Islet of Langerhans (tissue), 1 donor: ENCODE data around the gene RETREG3.
"Not testable (repeated sequence)": the region's sequence is repeated elsewhere in the genome, so short reads cannot be mapped to it uniquely, and the experiment has no call there.

Experiments used
- FAIRE-seq: peaks from one replicate; lab custom pipeline; 2011; peaks lifted over from hg19 to GRCh38; lab: Jason Lieb, UNC

Gene RETREG3

DNA sequence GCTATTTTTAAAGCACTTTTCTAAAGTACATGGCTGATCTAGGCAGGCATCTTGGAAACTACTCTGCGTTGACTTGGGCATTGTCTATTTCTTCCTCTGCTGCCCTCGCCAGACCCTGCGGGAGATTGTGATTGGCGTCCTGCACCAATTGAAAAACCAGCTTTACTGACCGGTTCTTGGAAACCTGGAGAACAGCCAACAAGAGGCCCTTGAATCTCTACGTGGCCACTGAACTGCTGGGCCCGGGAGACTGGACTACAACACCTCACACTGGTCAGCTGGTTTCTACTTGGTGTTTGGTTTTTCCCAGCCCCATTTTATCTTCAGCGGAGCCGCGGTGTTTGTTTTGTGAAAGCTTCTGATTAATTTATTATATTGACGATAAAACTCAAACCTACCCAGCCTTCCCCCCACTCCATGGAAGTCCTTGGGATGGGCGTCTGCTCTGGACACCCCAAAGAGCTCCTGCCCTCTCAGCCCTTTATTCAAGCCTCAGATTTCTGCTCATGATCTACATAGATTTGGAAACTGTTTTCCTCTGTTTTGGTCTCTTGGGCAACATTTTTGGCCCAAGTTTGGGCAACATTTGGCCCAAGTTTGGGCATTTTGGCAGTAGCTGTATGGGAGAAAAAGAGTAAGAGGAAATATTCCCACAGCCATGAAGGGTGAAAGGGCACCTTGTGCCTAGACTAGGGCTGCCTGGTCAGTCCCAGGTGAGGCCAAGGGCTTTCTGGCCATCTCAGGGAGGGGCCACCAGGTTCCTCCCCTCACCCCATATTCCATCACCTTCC, 37.5 kb downstream of the RETREG3 start:
- no peak for FAIRE-seq

DNA sequence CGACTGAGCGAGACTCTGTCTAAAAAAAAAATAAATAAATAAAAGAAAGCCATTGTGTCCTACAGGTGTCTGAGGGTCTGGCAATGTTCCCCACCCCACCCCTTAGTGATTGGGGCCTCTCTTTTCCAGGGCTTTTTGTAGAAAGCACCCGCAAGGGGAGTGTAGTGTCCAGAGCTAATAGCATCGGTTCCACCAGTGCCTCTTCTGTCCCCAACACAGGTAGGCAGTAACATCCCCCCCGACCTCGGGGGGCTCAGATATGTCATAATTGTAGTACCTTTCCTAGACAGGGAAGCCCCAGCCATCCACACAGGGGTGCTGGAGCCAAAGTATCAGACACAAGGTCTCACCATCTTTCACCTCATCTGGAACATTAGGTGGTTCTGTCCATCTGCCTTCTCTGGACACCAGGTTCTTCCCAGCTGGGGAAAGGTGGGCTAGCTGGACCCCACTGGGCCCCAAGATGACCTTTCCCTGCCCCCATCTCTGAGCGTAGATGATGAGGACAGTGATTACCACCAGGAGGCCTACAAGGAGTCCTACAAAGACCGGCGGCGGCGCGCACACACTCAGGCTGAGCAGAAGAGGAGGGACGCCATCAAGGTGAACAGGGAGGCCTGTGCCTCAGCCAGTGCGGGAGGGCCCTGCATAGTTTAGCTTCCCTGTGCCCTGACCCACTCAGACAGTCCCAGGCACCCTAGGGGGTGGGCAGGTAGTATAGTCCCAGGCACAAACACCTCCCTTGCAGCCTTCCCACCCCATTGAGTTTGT, 40.6 kb downstream of the RETREG3 start:
- FAIRE-seq, result no peak

DNA sequence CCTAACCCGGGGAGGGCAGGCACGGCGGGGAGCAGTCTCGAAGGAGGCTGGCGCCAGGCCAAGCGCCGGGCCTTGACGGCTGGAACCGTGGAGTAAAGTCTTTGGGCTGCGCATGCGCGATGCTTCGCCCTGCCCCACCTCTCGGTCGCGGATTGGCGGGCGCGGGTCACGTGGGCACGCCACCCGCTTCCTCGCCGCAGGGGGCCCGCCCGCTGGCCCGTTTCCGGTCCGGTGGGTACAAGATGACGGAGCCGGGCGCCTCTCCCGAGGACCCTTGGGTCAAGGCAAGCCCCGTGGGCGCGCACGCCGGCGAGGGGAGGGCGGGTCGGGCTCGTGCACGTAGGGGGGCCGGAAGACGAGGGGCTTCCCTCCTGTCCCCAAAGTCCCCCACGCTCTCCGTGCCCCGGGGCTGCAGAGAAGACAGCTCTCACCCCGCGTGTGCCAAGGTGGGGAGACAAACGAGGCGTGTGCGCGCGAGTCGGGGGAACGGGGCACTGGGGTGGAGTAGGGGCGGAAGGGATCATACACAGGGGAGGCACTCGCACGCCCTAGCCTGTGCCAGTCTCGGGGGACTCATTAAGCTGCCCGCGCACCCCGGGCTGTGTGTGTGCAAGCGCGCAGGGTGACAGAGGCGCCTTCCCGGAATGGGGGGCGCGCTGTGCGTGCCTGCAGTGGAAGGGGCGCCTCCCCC, 42.1 kb downstream of the RETREG3 start, which contains the start of gene MLX:
Gene MLX, plus strand, starts transcription at position 218 of the 691 bp plus-strand sequence. Its CDS starts 25 bp downstream, at position 243.
- FAIRE-seq, result no peak

DNA sequence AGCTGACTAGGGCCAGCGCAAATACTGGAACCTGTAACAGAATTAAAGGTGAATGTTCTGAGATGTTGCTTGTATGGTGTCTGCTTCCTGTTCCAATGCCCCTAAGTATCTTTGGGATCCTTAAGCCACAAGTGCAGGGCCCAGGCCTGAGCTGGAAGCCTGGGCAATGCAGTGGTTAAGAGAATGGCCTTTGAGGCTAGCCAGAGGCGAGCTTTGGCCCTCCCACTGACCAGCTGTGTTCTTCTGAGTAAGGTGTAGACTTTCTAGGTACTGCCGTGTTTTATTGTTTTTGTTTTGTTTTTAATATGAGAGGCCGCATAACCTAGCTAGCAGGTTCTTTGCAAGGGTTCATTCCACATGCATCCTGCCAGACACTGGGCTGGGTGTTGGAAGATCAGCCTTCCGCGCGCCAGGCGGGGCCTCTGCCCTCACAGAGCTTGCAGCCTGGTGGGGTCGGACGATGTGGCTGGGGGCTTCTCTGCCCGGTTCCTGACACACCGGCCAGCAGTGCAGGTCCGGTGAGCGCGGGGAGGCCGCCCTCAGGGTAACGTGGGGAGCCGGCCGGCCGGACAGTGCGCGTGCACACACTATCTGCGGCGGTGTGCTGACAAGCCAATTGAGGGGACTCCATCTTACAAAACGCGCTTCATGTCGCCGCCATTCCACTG, 42.8 kb downstream of the RETREG3 start:
- no peak for FAIRE-seq

DNA sequence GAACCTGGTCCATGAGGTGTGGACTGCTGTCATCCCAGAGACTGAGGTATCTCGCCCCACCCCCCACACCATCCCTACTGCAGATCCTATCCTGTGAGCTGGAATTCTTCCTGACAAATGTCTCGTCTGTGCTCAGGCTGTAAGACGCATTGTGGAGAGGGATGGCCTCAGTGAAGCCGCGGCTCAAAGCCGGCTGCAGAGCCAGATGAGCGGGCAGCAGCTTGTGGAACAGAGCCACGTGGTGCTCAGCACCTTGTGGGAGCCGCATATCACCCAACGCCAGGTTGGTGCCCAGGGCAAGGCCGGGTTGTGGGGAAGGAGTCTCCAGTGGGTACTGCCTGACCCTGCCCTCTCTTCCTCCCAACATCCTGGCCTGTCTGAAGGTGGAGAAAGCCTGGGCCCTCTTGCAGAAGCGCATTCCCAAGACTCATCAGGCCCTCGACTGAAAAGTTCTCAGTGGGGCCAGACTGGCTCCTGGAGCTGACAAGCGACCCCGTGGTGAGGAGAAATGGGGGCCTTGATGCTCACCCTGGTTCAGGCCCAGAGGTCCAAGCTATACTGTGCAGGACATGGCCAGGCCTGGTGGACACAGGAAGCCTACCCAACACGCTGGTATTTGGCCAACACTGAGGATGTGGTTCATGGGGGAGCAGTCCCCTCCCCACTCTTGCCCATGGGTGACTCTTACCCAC, 43.5 kb downstream of the RETREG3 start:
- FAIRE-seq, result no peak

DNA sequence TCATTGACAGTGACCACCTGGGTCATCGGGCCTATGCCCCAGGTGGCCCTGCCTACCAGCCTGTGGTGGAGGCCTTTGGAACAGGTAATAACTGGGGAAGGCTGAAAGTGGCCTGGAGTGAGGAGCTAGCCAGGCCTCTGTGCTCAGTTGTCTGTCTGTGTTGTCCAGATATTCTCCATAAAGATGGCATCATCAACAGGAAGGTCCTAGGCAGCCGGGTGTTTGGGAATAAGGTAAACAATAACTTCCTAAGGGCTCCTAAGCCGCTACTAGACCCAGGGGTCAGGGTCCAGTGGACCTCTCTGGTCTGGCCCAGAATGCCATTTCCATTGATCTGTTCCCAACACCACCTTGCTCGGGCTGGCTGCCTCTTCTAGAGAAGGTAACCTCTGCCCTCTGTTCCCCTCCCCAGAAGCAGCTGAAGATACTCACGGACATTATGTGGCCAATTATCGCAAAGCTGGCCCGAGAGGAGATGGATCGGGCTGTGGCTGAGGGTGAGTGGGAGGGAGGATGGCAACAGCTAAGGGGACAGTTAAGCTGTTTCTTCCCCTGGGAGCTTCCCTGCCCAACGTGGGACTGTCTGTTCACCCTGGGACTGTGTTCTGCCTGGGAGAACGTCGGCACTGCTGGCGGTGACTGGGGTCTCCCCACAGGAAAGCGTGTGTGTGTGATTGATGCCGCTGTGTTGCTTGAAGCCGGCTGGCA, 44.2 kb downstream of the RETREG3 start:
- FAIRE-seq, result no peak

DNA sequence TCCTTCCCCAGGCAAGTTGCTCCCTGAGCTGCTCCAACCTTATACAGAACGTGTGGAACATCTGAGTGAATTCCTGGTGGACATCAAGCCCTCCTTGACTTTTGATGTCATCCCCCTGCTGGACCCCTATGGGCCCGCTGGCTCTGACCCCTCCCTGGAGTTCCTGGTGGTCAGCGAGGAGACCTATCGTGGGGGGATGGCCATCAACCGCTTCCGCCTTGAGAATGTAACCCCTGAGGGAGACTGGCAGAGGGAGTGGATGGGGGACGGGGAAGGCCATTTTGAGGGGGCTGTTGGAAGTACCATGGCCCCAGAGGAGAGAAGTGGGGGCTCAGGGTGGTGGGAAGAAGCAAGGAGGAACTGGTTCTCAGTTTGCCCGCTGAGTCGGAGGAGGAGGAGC, 45.2 kb downstream of the RETREG3 start:
- no peak for FAIRE-seq

DNA sequence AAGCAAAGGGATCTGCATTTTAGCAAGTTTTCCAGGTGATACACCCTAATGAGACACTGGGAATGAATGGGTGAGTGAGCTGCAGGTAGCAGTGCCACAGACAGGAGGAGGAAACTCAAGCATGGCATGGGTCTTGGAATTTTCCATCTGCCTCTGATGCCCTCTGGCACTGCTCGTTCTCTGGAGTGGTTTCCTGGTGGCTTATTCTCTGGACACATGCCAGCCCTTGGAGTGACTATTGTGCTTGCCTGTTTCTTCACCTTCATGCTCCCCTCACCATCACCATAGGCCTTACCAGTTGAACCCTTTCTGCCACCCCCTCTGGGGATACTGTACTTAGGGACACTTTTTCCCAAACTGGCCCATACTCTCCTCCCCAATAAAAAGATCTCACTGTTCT, 45.6 kb downstream of the RETREG3 start:
- FAIRE-seq, result no peak

DNA sequence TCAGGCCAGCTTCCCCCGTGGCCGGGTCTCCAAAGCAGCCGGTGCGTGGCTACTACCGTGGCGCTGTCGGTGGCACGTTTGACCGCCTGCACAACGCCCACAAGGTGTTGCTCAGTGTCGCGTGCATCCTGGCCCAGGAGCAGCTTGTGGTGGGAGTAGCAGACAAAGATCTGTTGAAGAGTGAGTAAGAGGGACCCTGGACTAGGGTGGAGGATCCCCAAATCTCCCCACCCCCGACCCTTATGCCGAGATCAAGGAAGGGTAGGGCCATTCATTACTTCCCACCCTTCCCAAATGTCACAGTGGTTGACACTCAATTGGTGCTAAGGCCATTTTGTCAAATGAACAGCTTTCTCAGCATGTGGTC, 46.0 kb downstream of the RETREG3 start:
- no peak for FAIRE-seq

DNA sequence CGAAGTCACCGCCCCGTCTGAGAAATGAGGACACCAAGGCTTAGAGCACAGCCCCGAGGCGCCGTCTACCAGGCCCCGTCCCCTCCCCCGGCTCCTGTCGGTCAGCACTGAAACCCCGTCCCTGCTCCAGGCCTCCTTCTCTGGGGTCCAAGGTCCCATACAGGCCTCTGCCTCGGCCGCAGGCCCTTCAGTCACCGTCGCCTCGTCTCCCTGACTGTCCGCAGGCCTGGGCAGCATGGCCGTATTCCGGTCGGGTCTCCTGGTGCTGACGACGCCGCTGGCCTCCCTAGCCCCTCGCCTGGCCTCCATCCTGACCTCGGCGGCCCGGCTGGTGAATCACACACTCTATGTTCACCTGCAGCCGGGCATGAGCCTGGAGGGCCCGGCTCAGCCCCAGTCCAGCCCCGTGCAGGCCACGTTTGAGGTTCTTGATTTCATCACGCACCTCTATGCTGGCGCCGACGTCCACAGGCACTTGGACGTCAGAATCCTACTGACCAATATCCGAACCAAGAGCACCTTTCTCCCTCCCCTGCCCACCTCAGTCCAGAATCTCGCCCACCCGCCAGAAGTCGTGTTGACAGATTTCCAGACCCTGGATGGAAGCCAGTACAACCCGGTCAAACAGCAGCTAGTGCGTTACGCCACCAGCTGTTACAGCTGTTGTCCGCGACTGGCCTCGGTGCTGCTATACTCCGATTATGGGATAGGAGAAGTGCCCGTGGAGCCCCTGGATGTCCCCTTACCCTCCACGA, 46.6 kb downstream of the RETREG3 start:
- no peak for FAIRE-seq

DNA sequence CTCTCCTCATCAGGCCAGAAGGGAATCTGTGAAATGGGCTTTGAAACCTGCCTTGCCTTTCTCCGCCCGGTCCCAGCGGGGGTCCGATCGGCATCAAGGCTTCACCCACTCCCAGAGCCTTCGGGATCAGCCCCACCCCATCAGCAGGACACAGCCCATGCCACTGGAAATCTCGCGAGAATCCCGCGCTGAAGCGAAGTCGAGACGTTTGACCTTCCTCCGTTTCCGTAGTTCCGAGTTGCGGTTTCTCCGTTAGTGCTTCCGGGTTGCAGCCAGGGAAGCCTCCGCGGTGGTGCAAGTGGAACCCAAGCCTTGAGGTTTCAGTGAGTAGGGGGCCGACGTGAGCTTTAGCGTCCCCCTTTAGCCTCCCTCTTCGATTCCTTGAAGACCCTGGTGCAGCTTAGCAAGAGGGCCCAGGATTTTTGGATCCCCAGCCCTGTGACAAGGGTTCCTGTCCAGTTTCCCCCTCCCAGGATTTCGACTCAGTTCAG, 47.2 kb downstream of the RETREG3 start, which contains the start of gene COASY:
Gene COASY, plus strand, starts transcription at position 252 of the 491 bp plus-strand sequence. CDS start 475 bp downstream, outside the sequence.
- FAIRE-seq, result peak; percentile 79

DNA sequence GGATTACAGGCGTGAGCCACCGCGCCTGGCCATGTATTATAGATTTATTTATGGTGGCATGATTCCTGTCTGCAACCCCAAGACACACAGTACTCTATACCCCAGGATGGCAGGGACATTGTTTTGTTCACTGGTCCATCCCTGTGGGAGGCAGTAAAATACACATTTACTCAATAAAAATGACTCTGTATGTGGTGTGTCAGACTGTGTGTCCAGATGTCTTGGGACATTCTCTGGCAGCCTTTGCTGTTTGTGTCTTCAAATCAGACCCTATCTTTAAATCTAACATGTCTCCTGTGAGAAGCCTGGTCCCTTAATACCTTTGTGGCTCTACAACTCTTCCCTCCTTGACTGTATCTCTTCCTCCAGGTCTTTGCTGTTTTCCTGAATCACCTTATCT, 48.9 kb downstream of the RETREG3 start:
- FAIRE-seq, result no peak

DNA sequence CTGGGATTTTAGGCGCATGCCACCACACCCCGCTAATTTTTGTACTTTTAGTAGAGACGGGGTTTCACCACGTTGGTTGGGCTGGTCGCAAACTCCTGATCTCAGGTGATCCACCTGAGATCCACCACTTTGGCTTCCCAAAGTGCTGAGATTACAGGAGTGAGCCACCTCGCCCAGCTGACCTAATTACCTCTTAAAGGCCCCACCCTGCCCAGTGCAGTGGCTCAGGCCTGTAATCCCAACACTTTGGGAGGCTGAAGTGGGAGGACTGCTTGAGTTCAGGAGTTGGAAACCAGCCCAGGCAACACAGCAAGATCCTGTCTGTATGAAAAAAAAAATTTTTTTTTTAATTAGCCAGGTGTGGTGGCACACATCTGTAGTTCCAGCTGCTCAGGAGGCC, 50.1 kb downstream of the RETREG3 start:
- no peak for FAIRE-seq

DNA sequence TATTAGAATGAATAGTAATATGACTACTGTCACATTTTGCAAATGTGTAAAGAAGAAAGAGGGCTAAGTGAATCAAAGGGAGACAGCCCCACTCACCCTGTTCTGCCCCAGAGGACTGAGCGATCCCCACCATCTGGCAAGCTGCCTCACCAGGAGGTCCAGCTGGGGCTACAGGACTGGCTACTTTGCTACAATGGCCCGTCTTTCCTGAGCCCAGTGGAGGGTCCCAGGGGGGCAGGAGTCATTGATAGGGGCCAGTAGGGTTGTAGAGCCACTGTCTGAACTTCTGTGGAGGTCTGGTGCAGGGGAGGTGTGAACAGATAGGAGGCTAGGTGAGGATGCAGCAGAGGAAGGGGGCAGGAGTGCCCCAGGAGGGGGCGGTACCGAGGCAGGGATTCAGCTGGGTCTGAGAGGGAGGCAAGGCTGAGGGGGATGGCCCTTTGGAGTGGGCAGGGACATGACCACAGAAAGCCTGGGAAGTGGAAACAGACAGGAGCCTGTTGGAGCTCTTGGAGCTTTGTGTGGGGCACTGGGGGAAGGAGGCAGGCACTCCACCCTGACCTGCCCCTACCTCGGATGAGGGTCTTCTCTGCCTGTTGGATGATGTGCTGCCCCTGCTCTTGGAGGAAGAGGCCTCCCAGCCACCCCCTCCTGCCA, 53.1 kb downstream of the RETREG3 start:
- FAIRE-seq, result not testable (repeated sequence)

DNA sequence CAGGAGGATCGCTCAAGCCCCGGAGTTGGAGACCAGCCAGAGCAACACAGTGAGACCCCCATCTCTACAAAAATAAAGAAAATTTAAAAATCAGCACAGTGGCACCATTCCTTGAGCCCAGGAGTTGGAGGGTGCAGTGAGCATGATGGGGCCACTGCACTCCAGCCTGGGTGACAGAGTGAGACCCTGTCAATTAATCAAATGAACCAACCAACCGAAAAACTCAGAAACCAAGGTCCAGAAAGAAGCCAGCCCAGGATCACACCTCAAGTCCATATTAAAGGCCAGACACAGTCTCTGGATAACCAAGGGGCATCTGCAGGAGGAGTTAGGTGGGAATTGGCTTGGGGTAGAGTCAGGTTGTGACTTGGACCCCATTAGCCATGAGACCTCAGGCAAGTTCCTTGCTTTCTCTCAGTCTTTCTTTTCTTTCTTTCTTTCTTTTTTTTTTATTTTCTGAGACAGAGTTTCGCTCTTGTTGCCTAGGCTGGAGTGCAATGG, 54.0 kb downstream of the RETREG3 start:
- FAIRE-seq, result no peak

DNA sequence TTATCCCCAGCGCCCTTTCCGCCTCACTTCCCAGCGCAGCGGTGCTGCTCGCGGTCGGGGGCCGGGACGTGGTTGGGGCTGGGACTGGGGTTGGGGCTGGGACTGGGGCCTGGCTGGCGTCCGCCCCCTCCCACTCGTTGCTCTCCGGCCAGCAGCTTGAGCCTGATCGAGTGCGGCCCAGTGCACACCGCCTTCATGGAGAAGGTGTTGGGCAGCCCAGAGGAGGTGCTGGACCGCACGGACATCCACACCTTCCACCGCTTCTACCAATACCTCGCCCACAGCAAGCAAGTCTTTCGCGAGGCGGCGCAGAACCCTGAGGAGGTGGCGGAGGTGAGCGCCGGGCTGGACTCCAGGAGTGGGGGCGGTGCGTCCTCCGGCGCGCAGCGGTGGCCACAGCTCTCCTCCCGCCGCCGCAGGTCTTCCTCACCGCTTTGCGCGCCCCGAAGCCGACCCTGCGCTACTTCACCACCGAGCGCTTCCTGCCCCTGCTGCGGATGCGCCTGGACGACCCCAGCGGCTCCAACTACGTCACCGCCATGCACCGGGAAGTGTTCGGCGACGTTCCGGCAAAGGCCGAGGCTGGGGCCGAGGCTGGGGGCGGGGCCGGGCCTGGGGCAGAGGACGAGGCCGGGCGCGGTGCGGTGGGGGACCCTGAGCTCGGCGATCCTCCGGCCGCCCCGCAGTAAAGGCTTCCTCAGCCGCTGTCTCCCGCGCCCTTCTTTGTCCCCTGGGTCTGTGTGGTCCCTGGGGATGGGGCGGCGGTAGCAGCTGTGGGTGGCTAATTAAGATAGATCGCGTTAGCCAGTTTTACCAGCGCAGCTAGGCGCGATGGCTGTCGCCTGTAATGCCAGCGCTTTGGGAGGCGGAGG, 54.7 kb downstream of the RETREG3 start:
- FAIRE-seq, result no peak

DNA sequence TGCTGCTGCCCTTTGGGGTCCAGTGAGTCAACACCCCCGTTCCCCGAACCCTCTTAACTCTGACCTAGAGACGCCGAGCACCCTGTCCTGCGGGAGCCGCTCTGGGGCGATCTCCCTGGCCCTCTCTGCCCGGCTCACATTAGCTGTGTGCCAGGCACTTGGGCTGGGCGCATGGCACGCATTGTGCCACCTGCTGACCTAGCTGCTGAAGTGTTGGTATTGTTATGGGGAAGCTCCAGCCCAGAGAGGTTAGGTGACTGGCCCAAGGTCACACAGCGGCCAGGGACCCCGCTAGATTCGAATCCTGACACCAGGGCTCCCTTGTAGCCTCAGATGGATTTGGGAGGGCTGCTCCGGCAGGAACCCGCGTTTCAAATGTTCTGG, 55.3 kb downstream of the RETREG3 start:
- FAIRE-seq, result no peak

DNA sequence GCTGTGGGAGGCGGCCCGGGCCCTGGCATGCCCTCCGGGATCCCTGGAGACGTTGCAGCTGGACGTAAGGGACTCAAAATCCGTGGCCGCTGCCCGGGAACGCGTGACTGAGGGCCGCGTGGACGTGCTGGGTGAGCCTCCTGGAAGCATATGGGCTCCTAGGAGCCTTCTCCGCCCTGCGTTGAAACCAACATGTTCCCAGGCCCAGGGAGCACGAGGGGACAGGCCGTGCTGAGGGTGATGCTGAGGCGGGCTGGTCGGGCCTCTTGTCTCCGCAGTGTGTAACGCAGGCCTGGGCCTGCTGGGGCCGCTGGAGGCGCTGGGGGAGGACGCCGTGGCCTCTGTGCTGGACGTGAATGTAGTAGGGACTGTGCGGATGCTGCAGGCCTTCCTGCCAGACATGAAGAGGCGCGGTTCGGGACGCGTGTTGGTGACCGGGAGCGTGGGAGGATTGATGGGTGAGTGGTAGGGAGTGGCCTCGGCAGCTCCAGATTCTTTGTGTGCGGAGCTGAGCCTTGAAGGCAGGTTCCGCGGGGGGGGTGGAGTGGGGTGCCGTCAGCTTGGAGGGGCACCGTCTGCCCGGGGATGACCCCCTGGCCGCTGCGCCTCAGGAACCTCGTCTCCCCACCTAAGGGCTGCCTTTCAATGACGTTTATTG, 55.9 kb downstream of the RETREG3 start:
- no peak for FAIRE-seq
